GM18502 (cell line): Measurements from ENCODE around the gene SEPHS2.

Source experiments
- ATAC-seq: cut with Tn5 transposase; IDR thresholded peaks from one replicate; pipeline ENCODE4 v1.9.1; 2021; ENCODE audit warnings: mild to moderate bottlenecking; ENCODE audit not compliant: unreplicated experiment, poor library complexity

SEPHS2 gene

DNA sequence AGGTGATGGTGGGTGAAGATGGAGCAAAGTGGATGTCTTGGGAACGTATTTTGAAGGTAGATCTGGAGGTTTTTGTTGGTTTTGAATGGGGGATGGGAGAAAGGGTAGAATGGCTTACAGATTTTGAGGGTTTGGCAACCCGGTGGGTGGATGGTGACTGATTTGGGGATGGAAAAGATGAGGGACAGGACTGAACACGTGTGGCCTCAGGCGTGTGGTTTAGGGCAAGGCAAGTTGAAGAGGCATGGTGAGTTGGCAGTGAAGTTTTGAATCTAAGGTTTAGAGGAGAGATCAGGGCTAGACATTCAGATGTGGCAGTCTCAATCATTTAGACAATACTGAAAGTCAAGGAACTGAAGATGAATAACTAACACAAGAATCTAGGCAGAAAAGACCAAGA is 10.8 kb downstream of the SEPHS2 start:
- ATAC-seq, result no peak

DNA sequence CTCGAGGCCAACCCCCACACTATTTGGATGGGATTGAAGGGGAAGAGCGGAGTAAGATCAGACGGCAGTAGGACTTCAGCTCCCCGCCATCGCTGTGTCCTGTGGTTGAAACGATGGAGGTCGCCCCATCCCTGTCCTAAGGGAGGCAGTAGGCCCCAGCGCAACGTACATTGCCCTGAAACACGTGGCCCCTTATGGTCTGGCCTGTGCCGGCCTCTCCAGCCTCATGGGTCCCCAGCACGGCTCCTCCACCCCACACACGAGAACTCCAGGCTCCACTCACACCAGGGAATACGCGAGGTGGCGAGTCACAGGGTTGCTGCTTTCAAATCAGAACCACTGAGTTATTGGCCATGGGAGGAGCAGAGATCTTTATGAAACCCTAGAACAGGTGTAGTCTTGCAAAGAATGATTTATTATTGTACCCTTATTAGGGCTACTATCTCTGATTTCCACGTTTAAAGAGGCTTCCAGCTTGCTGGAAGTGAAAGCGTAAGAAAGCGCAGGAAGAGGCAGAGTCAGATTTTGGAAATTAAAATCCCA is 15.2 kb downstream of the SEPHS2 start:
- ATAC-seq, result peak; percentile 1

DNA sequence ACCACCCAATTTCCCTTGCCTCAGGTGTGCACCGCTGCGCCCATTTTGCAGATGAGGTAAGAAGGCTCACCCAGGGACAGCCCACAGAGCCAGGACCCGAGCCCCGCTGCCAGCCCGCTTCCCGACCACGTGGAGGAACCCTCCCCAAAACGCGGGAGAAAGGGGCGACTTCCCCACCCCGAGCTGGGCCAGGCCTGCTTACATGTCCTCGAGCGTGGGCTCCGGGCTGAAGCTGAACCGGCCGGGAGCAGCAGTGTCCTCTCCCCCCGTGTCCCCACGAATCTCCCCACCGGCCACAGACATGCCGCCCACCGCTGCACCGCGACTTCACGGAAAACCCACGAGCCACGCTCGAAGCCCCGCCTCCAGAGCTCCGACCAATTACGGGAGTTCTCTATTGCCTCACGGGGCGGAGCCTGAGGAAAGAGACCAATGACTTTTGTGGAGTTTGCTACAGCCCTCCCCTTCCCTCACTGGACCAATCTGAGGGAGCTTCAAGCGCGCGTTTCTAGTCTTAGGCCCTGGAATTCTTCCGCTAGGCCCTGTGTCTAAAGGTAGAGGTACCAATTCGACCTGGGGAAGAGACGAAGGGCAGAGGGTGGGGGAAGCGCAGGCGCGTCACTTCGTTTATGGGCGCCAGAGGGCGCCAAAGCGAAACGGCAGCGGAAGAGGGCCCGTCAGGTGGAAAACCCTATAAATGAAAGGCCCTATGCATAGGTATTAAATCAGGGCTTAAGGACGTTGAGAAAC is 15.8 kb downstream of the SEPHS2 start, which contains the start of gene DCTPP1:
TSS of gene DCTPP1 (minus strand) at position 353 of the 750 bp plus-strand sequence. CDS start at position 303, 50 bp downstream.
- peak; percentile 92 for ATAC-seq

DNA sequence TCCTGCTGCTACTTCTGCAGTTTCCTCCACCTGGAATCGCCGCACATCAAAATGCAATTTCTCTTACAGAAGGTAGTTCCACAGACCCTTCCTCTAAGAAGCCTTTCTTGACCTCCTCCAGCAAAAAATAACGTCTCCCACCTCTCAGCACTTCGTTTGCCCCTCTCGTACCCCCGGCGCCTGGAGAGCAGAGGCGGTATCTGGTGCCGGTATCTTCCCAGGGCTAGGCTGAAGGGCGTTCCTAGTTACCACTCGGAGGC is 16.3 kb downstream of the SEPHS2 start:
- ATAC-seq, result no peak

DNA sequence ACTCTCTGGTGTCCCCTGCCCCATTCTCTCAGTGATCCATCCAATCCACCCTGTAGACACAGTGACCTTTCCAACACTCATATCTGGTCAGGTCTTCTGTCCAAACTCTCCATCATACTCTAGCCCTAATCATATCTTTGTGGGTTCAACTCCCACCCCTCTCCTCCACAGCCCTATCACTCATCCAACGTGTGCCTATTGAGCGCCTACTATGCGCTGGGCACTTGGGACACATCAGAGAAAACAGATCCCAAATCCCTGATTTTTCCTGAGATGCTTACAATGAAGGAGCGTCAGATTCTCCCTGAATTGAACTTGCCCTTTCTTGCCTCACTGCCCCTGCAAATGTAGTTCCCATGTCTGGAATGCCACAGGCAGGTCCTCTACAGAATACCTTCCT is 17.6 kb downstream of the SEPHS2 start:
- ATAC-seq, result no peak

DNA sequence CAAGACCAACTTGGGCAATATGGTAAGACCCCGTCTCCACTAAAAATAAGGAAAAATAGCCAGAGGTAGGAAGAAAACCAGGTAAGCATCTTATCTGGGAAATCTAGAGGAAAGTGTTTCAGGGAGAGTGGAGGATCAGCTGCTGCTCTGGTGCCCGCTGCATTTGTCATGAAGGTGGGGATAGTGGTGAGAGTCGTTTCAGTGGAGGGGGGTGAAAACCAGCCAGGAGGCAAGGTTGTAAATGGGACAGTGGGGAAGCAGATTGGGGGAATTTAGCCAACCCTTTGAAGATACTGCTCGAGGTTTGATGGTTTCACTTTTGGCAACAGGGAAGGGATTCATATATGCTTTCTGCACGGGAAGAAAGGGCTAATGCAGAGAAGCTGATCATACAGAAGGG is 24.7 kb downstream of the SEPHS2 start:
- no peak for ATAC-seq

DNA sequence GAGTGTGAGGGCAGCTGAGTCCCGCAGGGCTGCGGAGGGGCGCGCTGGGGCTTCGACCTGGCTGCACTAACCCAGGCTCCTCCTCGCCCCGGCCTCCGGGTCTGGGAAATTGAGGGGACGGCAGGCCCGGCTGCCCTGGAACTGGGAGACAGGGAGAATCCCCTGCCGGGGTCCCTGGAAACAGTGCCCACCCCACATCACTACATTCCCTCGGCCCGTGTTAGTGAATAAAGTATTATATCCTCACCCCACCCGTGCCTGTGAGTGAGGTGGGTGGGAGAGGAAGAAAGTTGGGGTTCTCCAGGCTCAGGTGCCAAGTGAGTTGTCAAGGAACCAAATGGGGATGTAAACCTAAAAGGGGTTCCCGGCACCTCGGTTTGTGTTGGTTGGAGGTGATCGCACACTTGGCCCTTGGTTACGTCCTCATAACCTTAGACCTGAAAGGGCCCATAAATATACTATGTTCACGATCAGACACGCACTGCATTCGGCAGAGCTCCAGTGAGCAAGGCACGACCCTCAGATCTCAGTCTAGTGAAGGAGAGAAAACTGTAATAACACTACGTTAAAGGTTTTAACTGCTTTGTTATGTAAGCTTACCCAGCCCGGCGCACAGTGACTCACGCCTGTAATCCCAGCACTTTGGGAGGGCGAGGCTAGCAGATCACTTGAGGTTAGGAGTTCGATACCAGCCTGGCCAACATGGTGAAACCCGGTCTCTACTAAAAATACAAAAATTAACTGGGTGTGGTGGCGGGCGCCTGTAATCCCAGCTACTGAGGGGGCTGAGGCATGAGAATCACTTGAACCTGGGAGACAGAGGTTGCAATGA is 27.1 kb downstream of the SEPHS2 start:
- no peak for ATAC-seq

DNA sequence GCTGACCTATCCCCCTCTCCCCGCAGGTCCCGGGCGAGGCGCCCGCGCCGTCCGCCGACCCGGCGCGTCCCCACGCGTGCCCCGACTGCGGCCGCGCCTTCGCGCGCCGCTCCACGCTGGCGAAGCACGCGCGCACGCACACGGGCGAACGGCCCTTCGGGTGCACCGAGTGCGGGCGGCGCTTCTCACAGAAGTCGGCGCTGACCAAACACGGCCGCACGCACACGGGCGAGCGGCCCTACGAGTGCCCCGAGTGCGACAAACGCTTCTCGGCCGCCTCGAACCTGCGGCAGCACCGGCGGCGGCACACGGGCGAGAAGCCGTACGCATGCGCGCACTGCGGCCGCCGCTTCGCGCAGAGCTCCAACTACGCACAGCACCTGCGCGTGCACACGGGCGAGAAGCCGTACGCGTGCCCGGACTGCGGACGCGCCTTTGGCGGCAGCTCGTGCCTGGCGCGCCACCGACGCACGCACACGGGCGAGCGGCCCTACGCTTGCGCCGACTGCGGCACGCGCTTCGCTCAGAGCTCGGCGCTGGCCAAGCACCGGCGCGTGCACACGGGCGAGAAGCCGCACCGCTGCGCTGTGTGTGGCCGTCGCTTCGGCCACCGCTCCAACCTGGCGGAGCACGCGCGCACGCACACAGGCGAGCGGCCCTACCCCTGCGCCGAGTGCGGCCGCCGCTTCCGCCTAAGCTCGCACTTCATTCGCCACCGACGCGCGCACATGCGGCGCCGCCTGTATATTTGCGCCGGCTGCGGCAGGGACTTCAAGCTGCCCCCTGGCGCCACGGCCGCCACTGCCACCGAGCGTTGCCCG is 27.9 kb downstream of the SEPHS2 start:
- peak; percentile 86 for ATAC-seq

DNA sequence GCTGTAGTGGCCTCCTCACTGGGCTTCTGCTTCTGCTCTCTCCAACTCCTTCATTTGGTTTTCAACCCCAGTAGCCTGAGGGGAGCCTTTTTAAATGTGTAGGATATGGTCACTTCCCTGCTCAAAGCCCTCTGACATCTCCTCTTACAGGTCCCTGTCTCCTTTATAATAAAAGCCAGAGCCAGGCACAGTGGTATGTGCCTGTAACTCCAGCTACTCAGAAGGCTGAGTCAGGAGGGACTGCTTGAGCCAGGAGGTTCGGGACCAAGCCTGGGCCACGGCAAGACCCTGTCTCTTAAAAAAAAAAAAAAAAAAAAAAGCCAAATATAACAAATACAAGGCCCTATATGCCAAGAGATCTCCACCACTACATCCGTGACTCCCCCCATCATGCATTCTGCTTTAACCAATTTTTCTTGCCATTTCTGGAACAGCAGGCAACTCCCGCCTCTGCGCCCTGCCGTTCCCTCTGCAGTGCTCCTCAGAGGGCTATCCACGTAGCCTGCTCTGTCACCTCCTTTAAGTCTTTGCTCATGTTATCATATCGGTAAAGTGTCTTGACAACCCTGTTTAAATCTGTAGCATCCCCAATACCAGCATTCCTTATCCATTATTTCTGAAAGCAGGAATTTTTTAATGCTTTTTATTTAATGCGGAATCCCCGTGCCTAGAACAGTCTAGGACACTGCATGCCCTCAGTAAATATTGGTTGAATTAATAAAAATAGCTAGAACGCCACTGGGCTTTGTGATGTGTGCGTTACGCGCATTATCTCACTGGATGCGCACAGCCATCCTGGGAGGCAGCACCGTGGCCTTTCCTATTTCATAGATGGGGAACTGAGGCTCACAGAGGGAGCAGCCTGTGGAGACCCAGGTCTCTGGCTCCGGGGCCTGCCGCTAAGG is 28.8 kb downstream of the SEPHS2 start:
- no peak for ATAC-seq

DNA sequence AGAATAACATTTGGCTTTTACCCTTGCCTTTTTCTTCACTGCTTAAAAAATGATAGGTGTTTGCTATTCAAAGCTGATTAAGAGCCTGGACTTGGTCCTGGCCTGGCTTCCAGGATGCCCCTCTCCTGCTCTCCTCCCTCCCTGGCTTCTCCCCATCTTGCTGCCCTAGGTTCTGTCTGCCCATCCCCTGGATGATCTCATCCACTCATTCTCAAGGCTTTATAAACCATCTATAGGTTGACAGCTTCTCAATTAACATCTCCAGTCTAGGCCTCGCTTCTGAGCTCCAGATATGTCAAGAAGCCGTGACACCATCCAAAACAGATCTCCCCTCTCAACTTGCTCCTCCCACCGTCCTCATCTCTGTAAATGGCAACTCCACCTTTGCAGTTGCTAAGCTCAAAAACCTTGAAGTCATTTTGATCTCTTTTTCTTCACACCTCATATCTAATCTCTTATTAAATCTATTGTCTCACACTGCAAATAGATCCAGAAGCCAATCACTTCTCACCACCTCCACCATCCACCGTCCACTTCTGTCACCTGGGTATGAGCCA is 29.5 kb downstream of the SEPHS2 start:
- ATAC-seq, result no peak

DNA sequence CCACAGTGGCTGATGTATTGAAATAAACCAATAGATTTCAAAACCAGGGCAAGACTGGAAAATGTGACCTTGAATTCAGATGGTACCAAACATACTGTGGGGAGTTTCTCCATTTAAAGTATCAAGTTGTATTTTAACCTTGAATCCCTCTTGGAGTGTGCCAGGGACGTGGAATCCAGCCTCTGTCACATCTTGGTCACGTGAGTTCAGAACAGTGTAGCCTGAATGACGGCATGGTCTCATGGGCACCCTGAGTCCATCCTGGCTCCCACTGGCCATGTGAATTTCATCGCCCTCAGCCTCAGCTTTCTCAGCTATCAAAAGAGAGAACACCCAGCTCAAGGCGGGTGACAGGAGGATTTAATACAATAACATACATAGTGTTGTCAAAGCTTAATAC is 31.5 kb downstream of the SEPHS2 start:
- ATAC-seq, result no peak

DNA sequence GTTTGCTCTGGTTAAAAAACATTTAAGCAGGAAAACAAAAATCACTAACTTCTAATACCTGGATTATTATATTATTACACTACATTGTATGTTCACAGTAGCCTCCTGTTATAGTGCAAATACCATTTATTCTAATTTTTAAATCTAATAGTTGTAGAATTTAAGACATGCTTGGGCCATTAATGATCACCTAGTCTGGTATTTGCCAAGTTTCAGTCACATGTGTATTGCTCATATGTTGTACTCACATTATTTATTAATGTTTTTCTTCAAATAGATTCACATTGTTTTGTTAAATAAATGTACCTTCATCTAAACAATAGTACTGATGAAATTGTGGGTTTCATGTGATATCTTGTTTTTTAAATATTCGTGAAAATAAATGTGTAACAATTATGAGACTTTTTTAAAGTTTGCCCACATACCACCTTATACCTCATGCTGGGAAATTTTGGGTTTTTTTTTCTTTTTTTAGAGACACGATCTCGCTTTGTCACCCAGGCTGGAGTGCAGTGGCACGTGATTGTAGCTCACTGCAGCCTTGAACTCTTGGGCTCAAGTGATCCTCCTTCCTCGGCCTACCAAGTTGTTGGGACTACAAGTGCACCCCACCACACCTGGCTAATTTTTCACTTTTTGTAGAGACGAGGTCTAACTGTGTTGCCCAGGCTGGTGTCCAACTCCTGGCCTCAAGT is 32.4 kb downstream of the SEPHS2 start:
- ATAC-seq, result no peak

DNA sequence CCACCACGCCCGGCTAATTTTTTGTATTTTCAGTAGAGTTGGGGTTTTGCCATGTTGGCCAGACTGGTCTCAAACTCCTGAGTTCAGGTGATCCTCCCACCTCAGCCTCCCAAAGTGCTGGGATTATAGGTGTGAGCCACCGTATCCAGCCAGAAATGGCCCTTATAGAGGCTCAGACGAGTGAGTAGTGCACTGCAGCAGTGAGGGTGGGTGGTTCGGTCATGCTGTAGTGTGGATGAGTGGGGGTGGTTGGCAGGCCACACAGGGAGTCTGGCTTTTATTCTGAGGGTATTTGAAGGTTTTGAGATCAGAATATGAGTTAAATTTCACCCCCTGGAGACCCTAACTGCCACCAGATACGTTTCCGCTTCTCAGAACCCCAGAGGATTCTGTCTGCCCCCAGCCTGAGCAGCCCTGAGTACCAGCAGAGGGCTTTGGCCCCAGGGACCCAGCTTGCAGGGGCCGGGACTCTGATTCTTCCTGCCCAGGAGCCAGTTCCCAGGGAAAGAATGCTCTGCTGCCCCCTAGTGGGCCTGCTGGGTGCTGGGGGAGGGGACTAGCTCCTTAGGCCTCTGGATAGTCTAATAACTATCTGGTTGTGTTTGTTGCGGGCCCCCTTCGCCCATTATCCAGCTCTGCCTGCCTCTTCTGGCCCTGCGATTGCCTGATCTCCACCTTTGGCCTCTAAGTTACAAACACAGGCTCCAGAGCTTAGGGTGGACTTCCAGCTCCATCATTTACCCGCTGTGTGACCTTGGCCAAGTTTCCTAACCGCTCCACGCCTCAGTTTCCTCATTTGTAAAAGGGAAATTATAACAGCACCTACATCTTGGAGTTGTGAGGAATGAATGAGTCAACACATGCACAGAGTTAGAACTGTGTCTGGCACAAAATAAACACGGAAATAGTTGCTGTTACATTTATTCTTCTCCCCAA is 36.3 kb downstream of the SEPHS2 start:
- peak; percentile 38 for ATAC-seq

DNA sequence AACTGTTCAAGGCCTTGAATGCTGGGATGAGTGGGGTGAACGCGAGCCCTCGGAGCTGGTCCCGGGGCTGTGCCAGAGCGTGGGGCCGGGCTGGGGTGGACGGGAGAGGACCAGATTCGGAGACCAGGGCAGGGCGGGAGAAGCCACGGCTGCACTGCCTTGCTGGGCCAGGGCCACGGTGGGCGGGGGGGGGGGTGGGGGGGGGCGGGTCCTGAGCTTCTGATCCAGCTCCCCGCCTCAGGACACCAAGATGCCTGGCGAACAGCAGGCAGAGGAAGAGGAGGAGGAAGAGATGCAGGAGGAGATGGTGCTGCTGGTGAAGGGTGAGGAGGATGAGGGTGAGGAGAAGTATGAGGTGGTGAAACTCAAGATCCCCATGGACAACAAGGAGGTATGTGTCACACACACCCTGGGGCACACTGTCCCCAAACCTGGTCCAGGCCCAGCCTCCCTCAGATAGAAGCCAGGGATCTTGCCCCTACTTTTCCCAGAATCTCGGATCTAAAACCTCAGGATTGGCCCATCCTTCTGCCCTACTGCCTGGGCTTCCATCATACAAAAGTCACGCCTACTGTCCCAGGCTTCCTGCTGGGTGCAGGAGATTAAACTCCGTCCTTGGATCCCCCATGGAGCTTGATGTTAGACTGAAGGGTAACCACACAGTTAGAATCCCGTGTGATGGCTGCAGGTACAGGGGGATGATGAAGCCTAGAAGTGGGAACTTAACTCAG is 37.7 kb downstream of the SEPHS2 start:
- ATAC-seq, result no peak

DNA sequence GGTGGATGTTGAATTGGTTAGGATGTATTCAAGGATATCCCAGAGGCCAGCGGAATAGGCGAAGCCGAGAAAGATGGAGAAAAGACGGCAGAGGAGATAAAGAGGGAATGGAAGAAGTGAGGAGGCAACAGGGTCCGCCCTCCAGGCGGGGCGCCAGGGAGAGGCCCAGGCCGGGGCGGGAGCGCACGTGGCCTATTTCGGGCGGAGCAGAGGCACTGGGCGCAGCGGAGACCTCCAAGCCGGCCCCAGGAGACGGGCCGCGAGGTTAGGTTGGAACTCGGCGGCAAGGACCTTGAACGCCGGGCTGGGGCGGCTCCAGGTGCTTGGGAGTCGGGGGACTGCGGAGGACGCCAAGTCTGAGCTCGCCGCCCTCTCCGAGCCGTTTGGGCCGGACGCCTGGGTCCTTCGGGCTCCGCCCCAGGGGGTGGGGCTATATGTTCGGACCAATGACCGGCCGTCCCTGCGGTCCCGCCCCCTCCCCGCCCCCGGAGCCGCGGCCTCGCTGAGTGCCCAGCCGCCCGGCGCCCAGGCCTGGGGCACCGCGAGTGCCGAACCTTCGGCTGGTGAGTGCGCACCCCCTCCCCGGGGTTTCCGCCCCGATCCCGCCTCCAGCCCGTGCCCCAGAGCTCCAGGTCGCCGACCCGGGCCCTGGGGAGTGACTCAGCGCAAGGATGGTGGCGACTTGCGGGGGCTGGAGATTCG is 38.4 kb downstream of the SEPHS2 start, which contains the start of gene ZNF771:
TSS of gene ZNF771 (plus strand) at position 505 of the 702 bp plus-strand sequence. CDS start 448 bp downstream, outside the sequence.
- ATAC-seq, result peak; percentile 78

DNA sequence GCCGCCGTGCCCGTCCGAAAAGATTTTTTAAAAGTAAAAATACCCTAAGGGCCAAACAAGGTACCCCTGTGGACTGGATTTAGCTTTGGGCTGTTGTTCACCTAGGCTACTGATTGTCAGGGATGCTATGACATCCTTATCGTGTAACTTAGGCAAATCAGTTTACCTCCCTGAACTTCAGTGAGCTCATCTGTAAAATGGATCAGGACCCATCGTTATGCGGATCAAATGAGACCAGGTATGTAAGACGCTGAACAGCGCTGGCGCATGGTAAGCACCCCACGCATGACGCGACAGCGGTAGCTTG is 38.9 kb downstream of the SEPHS2 start:
- peak; percentile 25 for ATAC-seq
